ENCODE results near the gene MGARP. TPM values are rescaled to one million over a fixed set of nuclear protein-coding genes. Genes with fewer than 3 reads are reported as not detected.
A peak's percentile ranks its signal among the peaks of the same experiment; 100 is the strongest.

Gene MGARP
- polyA plus RNA-seq, 1 of the 3 experiments (the other 2 are of a cell fraction): 22.9 TPM

DNA sequence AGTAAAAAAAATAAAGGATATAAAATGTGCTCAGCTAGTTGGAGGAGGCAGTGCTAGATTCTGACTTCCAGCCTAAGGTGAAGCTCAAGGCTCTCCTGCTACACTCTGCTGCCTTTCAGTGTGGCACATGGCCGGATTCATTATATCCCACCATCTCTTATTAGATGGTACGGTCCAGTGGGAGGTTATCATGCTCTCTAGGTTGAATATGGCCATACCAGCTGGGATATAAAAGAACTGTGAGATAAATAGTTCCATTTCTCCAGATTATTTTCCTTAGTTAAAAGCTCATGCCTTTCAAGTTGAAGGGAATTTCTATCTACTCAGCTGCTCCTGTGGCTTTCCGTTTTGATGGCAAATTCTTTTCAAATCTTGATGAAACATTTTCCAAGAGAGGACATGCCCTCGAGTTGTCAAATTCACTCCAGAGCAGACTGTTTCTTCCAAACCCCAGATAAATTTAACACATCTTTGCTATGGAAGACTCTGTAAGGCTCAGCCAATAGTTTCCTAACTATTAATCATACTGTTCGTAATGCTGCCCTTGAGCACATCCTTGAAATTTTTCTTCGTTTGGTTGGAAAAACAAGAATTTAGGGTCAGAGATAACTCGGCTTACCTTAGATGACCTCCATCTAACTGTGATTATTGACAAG is 2.2 kb upstream of the MGARP start:
- TF ChIP-seq FOSL2 (IDR thresholded peaks at IDR 0.05; ENCODE audit: borderline replicate concordance, low read depth): no peak
- TF ChIP-seq RAD21 (IDR thresholded peaks at IDR 0.05; ENCODE audit: low read length): no peak
- no peak for TF ChIP-seq REST (IDR thresholded peaks at IDR 0.05; ENCODE audit: low read depth, low read length)
- TF ChIP-seq GABPA (IDR thresholded peaks at IDR 0.05; ENCODE audit: low read depth): no peak
- TF ChIP-seq MXI1 (IDR thresholded peaks at IDR 0.05; ENCODE audit: low read depth, low read length): no peak
- TF ChIP-seq TEAD4 (IDR thresholded peaks at IDR 0.05; ENCODE audit: borderline replicate concordance, insufficient read depth): no peak
- no peak for TF ChIP-seq SIN3A (IDR thresholded peaks at IDR 0.05; ENCODE audit: borderline replicate concordance, low read depth, low read length)
- TF ChIP-seq TAF1 (IDR thresholded peaks at IDR 0.05; ENCODE audit: borderline replicate concordance, low read depth, low read length): no peak
- TF ChIP-seq, protein P1, sequence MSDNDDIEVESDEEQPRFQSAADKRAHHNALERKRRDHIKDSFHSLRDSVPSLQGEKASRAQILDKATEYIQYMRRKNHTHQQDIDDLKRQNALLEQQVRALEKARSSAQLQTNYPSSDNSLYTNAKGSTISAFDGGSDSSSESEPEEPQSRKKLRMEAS (IDR thresholded peaks at IDR 0.05; ENCODE audit: low read depth): no peak
- TF ChIP-seq CHD2 (IDR thresholded peaks at IDR 0.05; ENCODE audit: low read length, partially characterized antibody): no peak
- TF ChIP-seq FOXJ3 (CRISPR knock-in tag; IDR thresholded peaks at IDR 0.05): no peak
- no peak for TF ChIP-seq JUND (IDR thresholded peaks at IDR 0.05)
- TF ChIP-seq, protein P2, sequence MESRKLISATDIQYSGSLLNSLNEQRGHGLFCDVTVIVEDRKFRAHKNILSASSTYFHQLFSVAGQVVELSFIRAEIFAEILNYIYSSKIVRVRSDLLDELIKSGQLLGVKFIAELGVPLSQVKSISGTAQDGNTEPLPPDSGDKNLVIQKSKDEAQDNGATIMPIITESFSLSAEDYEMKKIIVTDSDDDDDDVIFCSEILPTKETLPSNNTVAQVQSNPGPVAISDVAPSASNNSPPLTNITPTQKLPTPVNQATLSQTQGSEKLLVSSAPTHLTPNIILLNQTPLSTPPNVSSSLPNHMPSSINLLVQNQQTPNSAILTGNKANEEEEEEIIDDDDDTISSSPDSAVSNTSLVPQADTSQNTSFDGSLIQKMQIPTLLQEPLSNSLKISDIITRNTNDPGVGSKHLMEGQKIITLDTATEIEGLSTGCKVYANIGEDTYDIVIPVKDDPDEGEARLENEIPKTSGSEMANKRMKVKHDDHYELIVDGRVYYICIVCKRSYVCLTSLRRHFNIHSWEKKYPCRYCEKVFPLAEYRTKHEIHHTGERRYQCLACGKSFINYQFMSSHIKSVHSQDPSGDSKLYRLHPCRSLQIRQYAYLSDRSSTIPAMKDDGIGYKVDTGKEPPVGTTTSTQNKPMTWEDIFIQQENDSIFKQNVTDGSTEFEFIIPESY (IDR thresholded peaks at IDR 0.05; ENCODE audit: borderline replicate concordance, low read depth): no peak
- WGBS (ENCODE audit: low lambda C conversion rate): 72% methylated on average over 7 of the region's 7 CpGs
- Histone ChIP-seq H3K4me3 (ENCODE audit: low read depth in 2 of 2, low read length in 1 of 2) (no peak overlapping the region), H3K79me2 (ENCODE audit: insufficient read depth) (no peaks in the 10 kb centered on the region), H3K9ac (no peak overlapping the region), H3K4me1 (ENCODE audit: control insufficient read depth in 1 of 2, insufficient read depth in 2 of 2, low read depth in 1 of 2, low read length in 1 of 2) (no peaks in the 10 kb centered on the region; a peak in 1 of 4 replicates), H3K36me3 (replicated peaks in 1 of 2; ENCODE audit: control insufficient read depth in 1 of 2, insufficient read depth in 2 of 2, low read length in 1 of 2) (no peaks in the 10 kb centered on the region), H3K27ac (ENCODE audit: low read depth in 2 of 2, low read length in 1 of 2) (peak overlapping the region; percentile 47 to 62; a peak in 3 of 4 replicates), H4K20me1 (ENCODE audit: insufficient read depth) (no peaks in the 10 kb centered on the region), H2AFZ (ENCODE audit: low read depth) (peak overlapping the region; percentile 56), H3K4me2 (no peak overlapping the region), H3K9me2 (no peaks in the 10 kb centered on the region), H3K9me3 (no peaks in the 10 kb centered on the region), H3F3A (replicated peaks; ENCODE audit: insufficient read depth) (peaks cover 15% of the 10 kb centered on the region), H3K27me3 (ENCODE audit: insufficient read depth) (no peaks in the 10 kb centered on the region)
- ChIA-PET POLR2A (interaction anchor here (0.7 kb wide), 2 partner anchors 124 to 172 kb away, joined by 3 to 7 read pairs; no protein-coding TSS in a partner anchor), CTCF (interaction anchor here (0.8 to 1.9 kb wide), 3 partner anchors 13 to 38 kb away, joined by 3 to 9 read pairs (median 3); no protein-coding TSS in a partner anchor)
- DNase-seq: no peak
